HFF-Myc (cell line): ENCODE measurements around the gene DIPK1B.
"Not testable (repeated sequence)": the region's sequence is repeated elsewhere in the genome, so short reads cannot be mapped to it uniquely, and the experiment has no call there.

ENCODE experiments used
- DNase-seq: peaks from one replicate; pipeline ENCODE4 v3.0.0-alpha.2; 2011; ENCODE audit warnings: low read depth; ENCODE audit errors: extremely low read depth
- H3K4me3 ChIP-seq: replicated peaks from 2 replicates; pipeline ENCODE4 v1.5.1; 2011; ENCODE audit warnings: low read depth, mild to moderate bottlenecking, control low read depth, low read length
- TF ChIP-seq, protein P1 (sequence below): IDR thresholded peaks from 2 replicates; pipeline ENCODE4 v1.5.1; 2012; ENCODE audit warnings: mild to moderate bottlenecking, low read depth, low read length, control low read depth; ENCODE audit errors: missing control alignments

Gene DIPK1B

DNA sequence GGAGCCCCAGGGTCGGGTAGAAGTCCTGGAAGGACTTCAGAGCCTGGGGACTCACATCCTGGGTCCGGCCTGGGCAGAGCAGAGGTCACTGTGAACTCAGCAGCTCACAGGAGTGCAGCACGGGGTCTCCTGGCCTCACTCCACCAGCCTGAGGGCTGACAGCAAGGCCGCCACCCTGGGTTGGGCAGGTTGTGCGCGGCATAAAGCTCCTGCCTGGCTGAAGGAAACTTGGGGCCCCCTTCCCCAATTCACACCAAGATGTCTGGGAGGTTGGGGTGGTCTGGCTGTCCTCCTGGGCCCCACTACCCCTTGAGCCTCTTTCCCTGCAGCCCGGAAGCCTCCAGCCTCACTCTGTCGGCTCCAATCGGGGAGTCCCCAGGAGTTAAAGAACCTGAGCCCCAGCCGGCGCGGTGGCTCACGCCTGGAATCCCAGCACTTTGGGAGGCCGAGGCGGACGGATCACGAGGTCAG, 49.9 kb downstream of the DIPK1B start:
- no peak for DNase-seq
- TF ChIP-seq, protein P1, sequence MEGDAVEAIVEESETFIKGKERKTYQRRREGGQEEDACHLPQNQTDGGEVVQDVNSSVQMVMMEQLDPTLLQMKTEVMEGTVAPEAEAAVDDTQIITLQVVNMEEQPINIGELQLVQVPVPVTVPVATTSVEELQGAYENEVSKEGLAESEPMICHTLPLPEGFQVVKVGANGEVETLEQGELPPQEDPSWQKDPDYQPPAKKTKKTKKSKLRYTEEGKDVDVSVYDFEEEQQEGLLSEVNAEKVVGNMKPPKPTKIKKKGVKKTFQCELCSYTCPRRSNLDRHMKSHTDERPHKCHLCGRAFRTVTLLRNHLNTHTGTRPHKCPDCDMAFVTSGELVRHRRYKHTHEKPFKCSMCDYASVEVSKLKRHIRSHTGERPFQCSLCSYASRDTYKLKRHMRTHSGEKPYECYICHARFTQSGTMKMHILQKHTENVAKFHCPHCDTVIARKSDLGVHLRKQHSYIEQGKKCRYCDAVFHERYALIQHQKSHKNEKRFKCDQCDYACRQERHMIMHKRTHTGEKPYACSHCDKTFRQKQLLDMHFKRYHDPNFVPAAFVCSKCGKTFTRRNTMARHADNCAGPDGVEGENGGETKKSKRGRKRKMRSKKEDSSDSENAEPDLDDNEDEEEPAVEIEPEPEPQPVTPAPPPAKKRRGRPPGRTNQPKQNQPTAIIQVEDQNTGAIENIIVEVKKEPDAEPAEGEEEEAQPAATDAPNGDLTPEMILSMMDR, result no peak
- no peak overlapping the region for H3K4me3 ChIP-seq

DNA sequence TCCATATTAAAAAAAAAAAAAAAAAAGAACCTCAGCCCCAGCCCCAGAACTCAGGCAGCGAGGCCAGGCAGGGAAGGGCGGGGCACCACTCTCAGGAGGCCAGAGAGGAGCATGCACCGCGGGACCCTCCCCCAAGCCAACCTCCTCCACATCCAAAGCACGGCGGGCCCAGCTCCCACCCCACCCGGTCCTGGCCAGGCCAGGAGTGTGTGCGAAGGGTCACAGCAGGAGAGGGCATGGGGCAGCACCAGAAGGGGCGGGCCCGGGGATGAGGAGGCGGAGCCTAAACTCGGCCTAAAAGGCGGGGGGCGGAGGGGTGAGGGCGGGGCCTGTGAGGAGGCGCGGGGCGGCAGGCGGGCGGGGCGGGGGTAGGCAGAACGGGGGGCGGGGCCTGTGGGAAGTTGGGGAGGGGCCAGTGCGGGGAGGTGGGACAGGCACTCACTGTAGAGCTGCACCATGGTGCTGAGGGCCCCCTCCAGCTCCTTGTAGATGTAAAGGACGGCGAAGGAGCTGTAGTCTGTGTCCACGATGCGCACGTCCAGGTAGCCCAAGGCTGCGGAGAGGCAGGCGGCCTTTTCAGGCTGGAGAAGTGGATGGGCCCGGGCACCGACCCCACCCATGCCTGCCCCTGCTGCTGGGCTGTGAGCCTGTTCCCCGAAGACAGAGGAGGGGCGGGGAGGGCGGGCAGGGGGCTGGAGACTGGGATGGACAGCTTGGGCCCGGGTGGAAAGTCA, 50.7 kb downstream of the DIPK1B start:
- no peak overlapping the region for H3K4me3 ChIP-seq
- DNase-seq, result no peak

DNA sequence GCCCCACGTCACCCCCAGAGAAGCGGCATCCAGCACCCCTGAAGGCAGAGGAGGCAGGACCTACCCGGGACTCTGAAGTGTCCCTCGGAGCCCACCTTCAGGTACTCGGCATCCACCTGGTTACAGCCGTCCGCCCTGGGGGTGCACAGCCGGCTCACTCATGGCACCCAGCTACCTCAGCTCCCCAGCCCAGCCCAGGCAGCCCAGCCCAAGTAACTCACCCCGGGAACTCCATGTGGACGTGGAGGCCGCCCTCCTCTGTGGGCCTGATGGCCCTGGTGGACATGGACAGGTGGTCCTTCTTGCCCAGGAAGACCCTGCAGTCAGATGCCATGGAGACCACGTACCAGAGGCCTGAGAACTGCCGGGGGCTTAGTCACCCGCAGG, 51.3 kb downstream of the DIPK1B start:
- H3K4me3 ChIP-seq, result no peak overlapping the region
- TF ChIP-seq, protein P1, result no peak
- DNase-seq, result no peak

More for the DNA sequence above, 50.7 kb downstream of the DIPK1B start:
- TF ChIP-seq, protein P1, result no peak

DNA sequence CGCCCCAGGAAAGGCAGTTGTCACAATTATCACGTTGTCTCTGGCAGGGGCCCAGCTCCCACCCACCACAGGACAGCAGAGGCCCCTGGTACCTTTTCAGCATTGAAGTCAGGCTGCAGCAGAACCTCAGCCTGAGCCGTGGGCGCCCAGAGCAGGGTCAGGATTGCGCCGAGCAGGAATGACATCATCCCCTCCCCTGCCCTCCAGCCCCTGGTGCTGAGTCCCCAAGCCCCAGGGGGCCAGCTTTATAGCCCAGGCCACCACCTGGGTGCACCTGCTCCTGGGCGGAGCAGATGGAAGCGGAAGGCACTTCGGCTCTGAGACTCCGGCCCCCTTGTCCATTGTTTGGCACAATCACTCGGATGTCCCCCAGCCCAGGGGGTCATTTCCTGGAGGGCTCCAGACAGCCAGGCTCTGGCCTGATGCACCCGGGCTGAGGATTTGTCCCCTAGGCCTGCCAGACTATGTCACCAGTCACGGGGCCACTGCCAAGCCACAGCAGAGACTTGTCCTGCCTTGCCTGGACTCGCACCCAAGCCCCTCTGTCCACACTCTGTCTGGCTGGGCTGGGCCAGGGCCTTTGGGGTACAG, 52.0 kb downstream of the DIPK1B start, which contains the start of gene LCN15:
LCN15 (minus strand) TSS at position 218 of the 591 bp plus-strand sequence; CDS start at position 188, 30 bp downstream.
- no peak within 1 kb of the TSS for H3K4me3 ChIP-seq
- no peak for DNase-seq
- TF ChIP-seq, protein P1, result no peak

DNA sequence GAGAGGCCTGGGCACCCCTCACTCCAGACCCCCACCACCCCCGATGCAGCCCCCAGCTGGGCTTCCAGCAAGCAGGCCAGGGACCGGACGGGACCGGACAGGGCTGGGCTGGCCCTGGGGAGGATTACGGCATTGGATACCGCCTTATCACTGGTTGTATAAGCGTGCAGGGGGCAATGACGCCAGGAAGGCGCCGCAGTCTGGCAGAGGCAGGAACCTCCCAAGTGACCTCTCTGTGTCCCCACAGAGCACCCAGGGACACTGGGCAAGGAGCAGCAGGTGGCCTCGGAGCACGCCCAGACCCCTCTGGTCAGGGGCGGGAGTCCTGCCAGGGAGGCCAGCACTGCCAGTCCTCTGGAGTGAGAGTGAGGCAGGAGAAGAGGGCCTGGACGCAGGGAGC, 52.7 kb downstream of the DIPK1B start:
- no peak overlapping the region for H3K4me3 ChIP-seq
- TF ChIP-seq, protein P1, result no peak
- DNase-seq, result no peak

DNA sequence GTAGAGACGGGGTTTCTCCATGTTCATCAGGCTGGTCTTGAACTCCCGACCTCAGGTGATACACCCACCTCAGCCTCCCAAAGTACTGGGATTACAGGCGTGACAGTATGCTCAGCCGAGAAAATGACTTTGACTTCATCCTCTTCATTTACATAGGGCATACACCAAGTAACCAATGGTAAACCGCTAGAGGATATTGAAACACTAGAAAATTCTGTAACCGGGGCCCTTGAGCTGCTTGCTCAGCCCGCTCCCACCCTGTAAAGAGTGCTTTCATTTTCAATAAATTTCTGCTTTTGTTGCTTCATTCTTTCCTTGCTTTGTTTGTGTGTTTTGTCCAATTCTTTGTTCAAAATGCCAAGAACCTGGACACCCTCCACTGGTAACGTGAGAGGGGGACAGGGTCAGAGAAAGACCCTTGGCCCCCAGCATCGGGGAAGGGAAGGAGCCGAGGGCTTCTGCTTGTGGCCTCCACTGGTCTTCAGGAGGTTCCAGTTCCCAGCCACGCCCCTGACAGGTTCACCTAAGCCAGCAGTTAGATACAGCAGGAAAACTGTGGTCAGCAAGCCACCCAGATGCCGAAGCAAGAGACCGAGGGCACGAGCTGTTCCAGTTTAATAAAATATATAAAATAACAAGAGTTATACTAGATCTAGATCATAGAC, 53.5 kb downstream of the DIPK1B start:
- not testable (repeated sequence) for DNase-seq, H3K4me3 ChIP-seq
